HEK293 (cell line): Measurements from ENCODE around the gene TOMM34.

Source experiments
- KLF16 ChIP-seq: fragments of 450-650 bp; formaldehyde crosslinking; IDR thresholded peaks from 2 replicates; pipeline ENCODE4 v1.5.1; 2017; ENCODE audit warnings: missing biosample characterization, missing genetic modification characterization
- PRDM1 ChIP-seq: fragments of 450-650 bp; formaldehyde crosslinking; IDR thresholded peaks from 2 replicates; pipeline ENCODE4; 2016; ENCODE audit warnings: missing biosample characterization, missing genetic modification characterization
- TCF7L2 ChIP-seq: IDR thresholded peaks from 2 replicates; pipeline ENCODE4 v1.6.1; 2011; ENCODE audit warnings: low read depth, mild to moderate bottlenecking, inconsistent platforms, low read length, moderate library complexity, borderline replicate concordance
- TRIM28 ChIP-seq: IDR thresholded peaks from 2 replicates; pipeline ENCODE4 v1.6.1; 2011; ENCODE audit warnings: low read length, control low read depth, borderline replicate concordance
- YY1 ChIP-seq: fragments of 450-650 bp; formaldehyde crosslinking; IDR thresholded peaks from 2 replicates; pipeline ENCODE4 v1.5.1; 2018; ENCODE audit warnings: missing biosample characterization, missing genetic modification characterization
- ZIC2 ChIP-seq: fragments of 450-650 bp; formaldehyde crosslinking; IDR thresholded peaks from 2 replicates; pipeline ENCODE4 v1.5.1; 2016; ENCODE audit warnings: missing biosample characterization, missing genetic modification characterization
- ZNF169 ChIP-seq: fragments of 450-650 bp; formaldehyde crosslinking; IDR thresholded peaks from 2 replicates; pipeline ENCODE4 v1.5.1; 2016; ENCODE audit warnings: missing biosample characterization, missing genetic modification characterization
- ZNF274 ChIP-seq, 2 experiments: fragments of 200-500 bp in 1 of 2; fragments of 450-650 bp in 1 of 2; sonication (Bioruptor generic) in 1 of 2; formaldehyde crosslinking in 1 of 2; IDR thresholded peaks; 2 replicates each; pipeline versions ENCODE4 v1.5.1 to v1.6.1; 2014 to 2016; ENCODE audit warnings: borderline replicate concordance in 1 of 2, inconsistent platforms in 1 of 2, low read length in 1 of 2, missing biosample characterization in 1 of 2, missing genetic modification characterization in 1 of 2
- ZNF560 ChIP-seq: fragments of 450-650 bp; formaldehyde crosslinking; IDR thresholded peaks from 2 replicates; pipeline ENCODE4 v1.5.1; 2017; ENCODE audit warnings: missing biosample characterization, missing genetic modification characterization, borderline replicate concordance
- ZNF561 ChIP-seq: fragments of 450-650 bp; IDR thresholded peaks from 2 replicates; pipeline ENCODE4 v1.5.1; 2018; ENCODE audit warnings: missing biosample characterization, missing genetic modification characterization, borderline replicate concordance
- ZNF624 ChIP-seq: fragments of 450-650 bp; formaldehyde crosslinking; IDR thresholded peaks from 2 replicates; pipeline ENCODE4 v1.5.1; 2017; ENCODE audit warnings: missing biosample characterization, missing genetic modification characterization
- ZSCAN16 ChIP-seq: fragments of 450-650 bp; formaldehyde crosslinking; IDR thresholded peaks from 2 replicates; pipeline ENCODE4 v1.5.1; 2016; ENCODE audit warnings: missing biosample characterization, missing genetic modification characterization
- TF ChIP-seq, protein P1 (sequence below): fragments of 450-650 bp; formaldehyde crosslinking; IDR thresholded peaks from 2 replicates; pipeline ENCODE4 v1.5.1; 2016; ENCODE audit warnings: missing biosample characterization, missing genetic modification characterization
- TF ChIP-seq, protein P2 (sequence below): fragments of 450-650 bp; formaldehyde crosslinking; IDR thresholded peaks from 2 replicates; pipeline ENCODE4 v1.5.1; 2016; ENCODE audit warnings: missing biosample characterization, missing genetic modification characterization

DNA sequence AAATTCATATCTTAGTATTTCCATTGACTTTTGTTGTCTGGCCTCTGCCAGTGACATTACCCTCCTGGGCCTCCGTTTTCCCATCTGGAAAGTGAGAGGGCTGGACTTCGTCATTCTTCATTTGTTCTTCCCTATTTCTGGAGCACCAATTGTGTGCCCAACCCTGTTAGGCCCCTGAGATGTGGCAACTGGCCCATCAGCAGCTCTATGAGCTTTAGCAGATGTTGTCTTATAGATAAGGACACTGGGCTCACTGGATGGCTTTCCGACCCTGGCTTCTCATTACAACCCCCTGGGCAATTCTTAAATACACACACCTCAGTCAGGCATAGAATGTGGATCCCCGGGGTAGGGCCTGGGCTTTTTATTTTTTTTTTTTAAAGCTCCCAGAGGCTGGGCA, 35.7 kb downstream of the TOMM34 start:
- TF ChIP-seq, protein P1, sequence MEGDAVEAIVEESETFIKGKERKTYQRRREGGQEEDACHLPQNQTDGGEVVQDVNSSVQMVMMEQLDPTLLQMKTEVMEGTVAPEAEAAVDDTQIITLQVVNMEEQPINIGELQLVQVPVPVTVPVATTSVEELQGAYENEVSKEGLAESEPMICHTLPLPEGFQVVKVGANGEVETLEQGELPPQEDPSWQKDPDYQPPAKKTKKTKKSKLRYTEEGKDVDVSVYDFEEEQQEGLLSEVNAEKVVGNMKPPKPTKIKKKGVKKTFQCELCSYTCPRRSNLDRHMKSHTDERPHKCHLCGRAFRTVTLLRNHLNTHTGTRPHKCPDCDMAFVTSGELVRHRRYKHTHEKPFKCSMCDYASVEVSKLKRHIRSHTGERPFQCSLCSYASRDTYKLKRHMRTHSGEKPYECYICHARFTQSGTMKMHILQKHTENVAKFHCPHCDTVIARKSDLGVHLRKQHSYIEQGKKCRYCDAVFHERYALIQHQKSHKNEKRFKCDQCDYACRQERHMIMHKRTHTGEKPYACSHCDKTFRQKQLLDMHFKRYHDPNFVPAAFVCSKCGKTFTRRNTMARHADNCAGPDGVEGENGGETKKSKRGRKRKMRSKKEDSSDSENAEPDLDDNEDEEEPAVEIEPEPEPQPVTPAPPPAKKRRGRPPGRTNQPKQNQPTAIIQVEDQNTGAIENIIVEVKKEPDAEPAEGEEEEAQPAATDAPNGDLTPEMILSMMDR (tag by site-specific recombination): no peak
- TF ChIP-seq TCF7L2 (no peak), ZNF560 (no peak), YY1 (tag by site-specific recombination) (no peak), ZSCAN16 (tag by site-specific recombination) (no peak), KLF16 (tag by site-specific recombination) (no peak), PRDM1 (tag by site-specific recombination) (no peak), ZIC2 (tag by site-specific recombination) (no peak), ZNF561 (tag by site-specific recombination) (no peak), TRIM28 (no peak), ZNF274 (IDR thresholded peaks at IDR 0.05; ENCODE audit: low read length) (no peak), ZNF274 (tag by site-specific recombination; IDR thresholded peaks at IDR 0.05; ENCODE audit: borderline replicate concordance) (no peak), ZNF169 (tag by site-specific recombination) (no peak), ZNF624 (no peak)
- TF ChIP-seq, protein P2, sequence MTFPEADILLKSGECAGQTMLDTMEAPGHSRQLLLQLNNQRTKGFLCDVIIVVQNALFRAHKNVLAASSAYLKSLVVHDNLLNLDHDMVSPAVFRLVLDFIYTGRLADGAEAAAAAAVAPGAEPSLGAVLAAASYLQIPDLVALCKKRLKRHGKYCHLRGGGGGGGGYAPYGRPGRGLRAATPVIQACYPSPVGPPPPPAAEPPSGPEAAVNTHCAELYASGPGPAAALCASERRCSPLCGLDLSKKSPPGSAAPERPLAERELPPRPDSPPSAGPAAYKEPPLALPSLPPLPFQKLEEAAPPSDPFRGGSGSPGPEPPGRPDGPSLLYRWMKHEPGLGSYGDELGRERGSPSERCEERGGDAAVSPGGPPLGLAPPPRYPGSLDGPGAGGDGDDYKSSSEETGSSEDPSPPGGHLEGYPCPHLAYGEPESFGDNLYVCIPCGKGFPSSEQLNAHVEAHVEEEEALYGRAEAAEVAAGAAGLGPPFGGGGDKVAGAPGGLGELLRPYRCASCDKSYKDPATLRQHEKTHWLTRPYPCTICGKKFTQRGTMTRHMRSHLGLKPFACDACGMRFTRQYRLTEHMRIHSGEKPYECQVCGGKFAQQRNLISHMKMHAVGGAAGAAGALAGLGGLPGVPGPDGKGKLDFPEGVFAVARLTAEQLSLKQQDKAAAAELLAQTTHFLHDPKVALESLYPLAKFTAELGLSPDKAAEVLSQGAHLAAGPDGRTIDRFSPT: no peak
